ENCODE results near the gene NBEA. TPM values are rescaled to one million over a fixed set of nuclear protein-coding genes. Genes with fewer than 3 reads are reported as not detected.
"Not testable (repeated sequence)": the region's sequence is repeated elsewhere in the genome, so short reads cannot be mapped to it uniquely, and the experiment has no call there.

The NBEA gene
- total RNA-seq, 4 donors from 2014 or later, result 0.34 to 10.3 (median 2.4) TPM

DNA sequence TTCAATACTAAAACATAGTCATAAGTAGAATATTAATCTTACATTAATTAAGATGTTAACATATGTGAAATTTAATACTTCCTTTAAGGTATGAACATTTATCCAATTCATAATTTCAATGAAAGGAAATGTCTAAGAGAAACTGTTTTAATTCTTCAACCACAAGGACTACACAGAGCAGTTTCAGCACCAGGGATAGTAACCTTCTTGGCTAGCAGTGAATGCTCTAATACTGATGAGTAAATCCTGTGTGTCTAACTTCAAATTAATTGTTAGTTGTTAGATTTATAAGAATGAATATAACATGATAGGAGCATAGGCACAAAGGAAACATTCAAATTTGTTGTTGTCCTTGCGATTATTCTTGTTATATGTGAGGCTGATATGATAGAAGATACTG lies 15.6 kb upstream of the NBEA start:
- WGBS, 2 donors, result 70 to 83% methylated on average over 1 of the region's 1 CpG
- H3K27me3 ChIP-seq, result no peaks in the 10 kb centered on the region
- H3K9me3 ChIP-seq, result no peaks in the 10 kb centered on the region
- no peaks in the 10 kb centered on the region for H3K36me3 ChIP-seq
- no peak overlapping the region for H3K27ac ChIP-seq
- no peaks in the 10 kb centered on the region for H3K4me1 ChIP-seq
- TF ChIP-seq CTCF (IDR thresholded peaks at IDR 0.05) (no peak), POLR2A (IDR thresholded peaks at IDR 0.05) (no peak)
- intact Hi-C loops (cut with DNase I), result no loop called here
- no peak overlapping the region for H3K4me3 ChIP-seq
- DNase-seq, result no peak

GRCh38 chr13:34928676-34929075 lies 13.4 kb upstream of the NBEA start:
- H3K36me3 ChIP-seq; H3K27ac ChIP-seq; H3K4me1 ChIP-seq; intact Hi-C loops (cut with DNase I); H3K27me3 ChIP-seq; H3K9me3 ChIP-seq; DNase-seq; H3K4me3 ChIP-seq: not testable (repeated sequence)
- 62 to 69% methylated on average over 1 of the region's 1 CpG for WGBS, 2 donors

DNA sequence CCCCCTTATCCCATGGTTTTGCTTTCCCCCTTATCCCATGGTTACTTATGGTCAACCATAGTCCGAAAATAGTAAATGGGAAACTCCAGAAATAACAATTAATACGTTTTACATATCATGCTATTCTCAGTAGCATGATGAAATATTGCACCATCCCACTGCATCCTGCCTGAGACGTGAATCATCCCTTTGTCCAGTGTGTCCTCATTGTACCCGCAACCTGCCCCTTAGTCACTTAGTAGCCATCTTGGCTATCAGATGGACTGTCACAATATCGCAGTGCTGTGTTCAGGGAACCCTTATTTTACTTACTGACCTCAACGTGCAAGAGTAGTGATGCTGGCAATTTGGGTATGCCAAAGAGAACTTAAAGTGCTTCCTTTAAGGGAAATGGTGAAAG lies 10.5 kb upstream of the NBEA start:
- H3K9me3 ChIP-seq, result no peaks in the 10 kb centered on the region
- no peaks in the 10 kb centered on the region for H3K27me3 ChIP-seq
- intact Hi-C loops (cut with DNase I), result no loop called here
- H3K27ac ChIP-seq, result no peak overlapping the region
- TF ChIP-seq POLR2A (IDR thresholded peaks at IDR 0.05), result no peak
- TF ChIP-seq CTCF (IDR thresholded peaks at IDR 0.05), result no peak
- WGBS, 2 donors, result 65 to 70% methylated on average over 6 of the region's 6 CpGs
- no peaks in the 10 kb centered on the region for H3K36me3 ChIP-seq
- no peak for DNase-seq
- H3K4me1 ChIP-seq, result no peaks in the 10 kb centered on the region
- no peak overlapping the region for H3K4me3 ChIP-seq

DNA sequence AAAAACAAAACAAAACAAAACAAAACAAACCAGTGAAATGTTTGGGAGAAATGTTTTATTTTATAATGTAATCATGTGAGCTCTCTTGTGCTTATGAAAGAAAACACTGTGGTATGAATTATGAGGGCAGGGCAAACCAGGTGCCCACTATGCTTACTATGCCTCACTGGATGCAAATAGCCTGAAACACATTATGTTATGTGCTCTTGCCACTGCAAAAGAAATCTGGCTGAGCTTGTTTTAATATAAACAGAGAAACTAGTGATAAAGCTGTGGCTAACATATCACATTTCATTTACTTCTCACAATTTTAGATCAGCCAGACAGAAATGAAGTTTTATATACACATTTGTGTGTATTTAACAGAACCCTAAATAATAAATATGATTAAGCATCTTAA lies 8.7 kb upstream of the NBEA start:
- no peak for TF ChIP-seq CTCF (IDR thresholded peaks at IDR 0.05)
- TF ChIP-seq POLR2A (IDR thresholded peaks at IDR 0.05), result no peak
- DNase-seq, result no peak
- intact Hi-C loops (cut with DNase I), result no loop called here

DNA sequence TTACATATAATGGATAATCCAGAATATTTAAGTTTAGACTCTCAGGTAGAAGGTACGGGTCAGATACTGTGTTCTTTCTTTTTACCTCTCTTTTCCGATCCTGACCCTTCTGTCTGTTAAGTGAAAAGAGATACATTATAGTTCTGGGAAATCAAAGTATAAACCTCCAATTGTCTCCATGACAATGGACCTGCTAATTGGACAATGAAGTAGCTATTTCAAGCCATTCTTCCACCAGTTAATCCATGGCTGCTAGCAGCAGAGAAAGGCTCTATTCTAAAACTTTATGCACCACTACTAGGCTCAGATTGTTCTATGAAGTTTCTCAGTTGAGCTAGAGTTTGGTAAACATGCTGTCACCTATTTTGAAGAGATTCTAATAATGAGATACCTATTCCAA lies 8.3 kb upstream of the NBEA start:
- no peaks in the 10 kb centered on the region for H3K36me3 ChIP-seq
- H3K9me3 ChIP-seq, result no peaks in the 10 kb centered on the region
- no peaks in the 10 kb centered on the region for H3K4me1 ChIP-seq
- WGBS, 2 donors, result 51 to 61% methylated on average over 2 of the region's 2 CpGs
- intact Hi-C loops (cut with DNase I), result no loop called here
- no peak overlapping the region for H3K4me3 ChIP-seq
- no peaks in the 10 kb centered on the region for H3K27me3 ChIP-seq
- no peak for DNase-seq
- no peak for TF ChIP-seq CTCF (IDR thresholded peaks at IDR 0.05)
- no peak for TF ChIP-seq POLR2A (IDR thresholded peaks at IDR 0.05)
- H3K27ac ChIP-seq, result no peak overlapping the region

More for the DNA sequence above, 8.7 kb upstream of the NBEA start:
- H3K27ac ChIP-seq, result no peak overlapping the region
- H3K4me1 ChIP-seq, result no peaks in the 10 kb centered on the region
- H3K9me3 ChIP-seq, result no peaks in the 10 kb centered on the region
- no peaks in the 10 kb centered on the region for H3K36me3 ChIP-seq
- H3K27me3 ChIP-seq, result no peaks in the 10 kb centered on the region
- H3K4me3 ChIP-seq, result no peak overlapping the region

DNA sequence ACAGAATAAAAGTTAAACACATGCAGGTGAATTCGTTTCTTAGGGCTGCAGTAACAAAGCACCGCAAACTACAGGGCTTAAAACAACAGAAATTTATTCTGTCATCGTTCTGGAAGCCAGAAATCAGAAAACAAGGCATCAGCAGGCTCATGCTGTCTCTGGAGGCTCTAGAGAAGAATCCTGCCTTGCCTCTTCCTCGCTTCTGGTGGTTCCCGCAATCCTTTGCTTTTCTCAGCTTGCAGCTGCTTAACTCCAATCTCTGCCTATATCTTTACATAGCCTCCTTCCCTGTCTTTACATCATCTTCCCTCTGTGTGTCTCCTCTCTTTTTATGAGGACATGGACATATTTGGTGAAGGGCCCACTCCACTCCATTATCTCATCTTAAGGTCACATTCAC lies 6.2 kb upstream of the NBEA start:
- intact Hi-C loops (cut with DNase I), result no loop called here
- TF ChIP-seq CTCF (IDR thresholded peaks at IDR 0.05) (no peak), POLR2A (IDR thresholded peaks at IDR 0.05) (no peak)
- Histone ChIP-seq H3K4me3 (no peak overlapping the region), H3K27me3 (no peaks in the 10 kb centered on the region), H3K36me3 (no peaks in the 10 kb centered on the region), H3K9me3 (no peaks in the 10 kb centered on the region), H3K4me1 (no peaks in the 10 kb centered on the region), H3K27ac (no peak overlapping the region)
- no peak for DNase-seq
- 64 to 67% methylated on average over 5 of the region's 5 CpGs for WGBS, 2 donors
